OCI-LY7 (cell line): Measurements from ENCODE around the gene SSPN.

ENCODE experiments used
- CTCF ChIP-seq: fragments of 200-600 bp; sonication (generic); conservative IDR thresholded peaks from 2 replicates; pipeline ENCODE4 v1.5.1; 2014; ENCODE audit warnings: mild to moderate bottlenecking, antibody characterized with exemption, low read length, moderate library complexity, mixed read lengths
- EZH2phosphoT487 ChIP-seq: fragments of 200-600 bp; sonication (generic); IDR thresholded peaks from 2 replicates; pipeline ENCODE4 v1.6.1; 2018; ENCODE audit warnings: low read depth, borderline replicate concordance, mild to moderate bottlenecking, mixed run types, antibody characterized with exemption, low read length, moderate library complexity, mixed read lengths

DNA sequence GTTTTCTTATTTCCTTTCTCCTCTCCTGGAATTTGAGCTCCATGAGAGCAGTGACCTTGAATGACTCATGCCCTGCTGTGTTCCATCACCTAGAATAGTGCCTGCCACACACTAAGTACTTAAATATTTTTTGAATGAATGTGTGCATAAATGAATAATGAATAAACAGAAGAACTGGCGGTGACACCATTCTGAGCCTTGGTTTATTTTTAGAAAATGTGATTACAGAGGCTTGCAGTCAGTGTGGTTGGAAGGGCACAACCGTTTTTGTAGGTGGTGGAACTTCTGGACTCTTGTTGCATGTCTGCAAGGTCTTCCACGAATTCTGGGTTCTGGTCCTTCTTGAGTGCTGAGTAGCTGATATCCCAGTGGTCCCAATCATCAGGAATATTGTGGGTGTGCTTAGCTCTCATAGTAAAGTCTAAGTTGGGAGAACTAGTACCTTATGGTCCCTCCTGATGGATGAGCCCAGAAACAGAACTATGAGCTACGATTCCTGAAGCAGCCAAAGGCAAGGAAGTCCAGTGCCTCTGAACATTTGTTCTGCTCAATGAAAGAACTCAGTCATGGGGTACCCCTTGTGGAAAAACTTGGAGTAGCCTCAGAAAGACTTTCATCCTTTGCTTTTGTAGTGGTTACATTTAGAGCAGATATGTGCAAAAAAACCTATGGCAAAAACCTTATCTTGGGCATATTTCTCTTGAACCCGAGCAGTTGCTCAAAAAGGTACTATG is 41.8 kb upstream of the SSPN start:
- no peak for TF ChIP-seq CTCF
- TF ChIP-seq EZH2phosphoT487 = no peak
